Stimulated activated naive B cell treated with anti-CD40 and anti-IgM and Interleukin-4, amounts not matched to agents 10 μg/mL and 1 μg/mL and 100 μg/mL, for 72 hours (primary cell): ENCODE measurements around the gene TEX101.

ENCODE experiments used
- ATAC-seq, 2 donors: fragments of 150-1000 bp; cut with Tn5 transposase; replicated peaks; 2 replicates each; pipeline ENCODE4 v1.10.0; 2021; ENCODE audit warnings: moderate library complexity in 1 of 2
- DNase-seq: peaks from one replicate; pipeline ENCODE4 v3.0.0; 2021
- H3K27ac Mint-ChIP-seq: one replicate; pipeline ENCODE4 v1.8.0; 2022; ENCODE audit warnings: mild to moderate bottlenecking, mixed read lengths
- H3K27me3 Mint-ChIP-seq, 2 donors: one replicate each; pipeline ENCODE4 v1.8.0; 2022; ENCODE audit warnings: mixed read lengths in 2 of 2
- H3K36me3 Mint-ChIP-seq, 2 donors: one replicate each; pipeline ENCODE4 v1.8.0; 2022; ENCODE audit warnings: mixed read lengths in 2 of 2, mild to moderate bottlenecking in 1 of 2
- H3K4me1 Mint-ChIP-seq, 2 donors: one replicate each; pipeline ENCODE4 v1.8.0; 2022; ENCODE audit warnings: mixed read lengths in 2 of 2, mild to moderate bottlenecking in 1 of 2
- H3K4me3 Mint-ChIP-seq, 2 donors: one replicate each; pipeline ENCODE4 v1.8.0; 2022; ENCODE audit warnings: mild to moderate bottlenecking in 2 of 2, mixed read lengths in 2 of 2, moderate library complexity in 1 of 2
- H3K9me3 Mint-ChIP-seq, 2 donors: one replicate each; pipeline ENCODE4 v1.8.0; 2022; ENCODE audit warnings: mixed read lengths in 2 of 2, mild to moderate bottlenecking in 1 of 2

TEX101 gene

DNA sequence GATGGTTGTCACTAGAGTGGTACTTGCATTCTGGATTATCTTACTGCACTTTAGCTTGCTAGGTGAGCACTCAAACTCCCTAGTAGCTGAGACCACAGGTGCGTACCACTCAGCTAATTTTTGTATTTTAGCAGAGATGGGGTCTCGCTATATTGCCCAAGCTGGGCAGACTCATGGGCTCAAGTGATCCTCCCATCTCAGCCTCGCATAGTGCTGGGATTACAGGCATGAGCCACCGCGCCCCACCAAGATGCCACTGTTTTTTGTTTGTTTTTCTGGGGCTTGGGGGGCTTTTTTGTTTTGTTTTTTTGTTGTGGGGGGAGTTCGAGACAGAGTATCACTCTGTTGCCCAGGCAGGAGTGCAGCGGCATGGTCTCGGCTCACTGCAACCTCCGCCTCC is 33.0 kb downstream of the TEX101 start:
- peaks cover 15 to 17% of the 10 kb centered on the region in 2 donors for H3K4me1 Mint-ChIP-seq
- H3K27ac Mint-ChIP-seq: no peak overlapping the region
- no peak overlapping the region for H3K4me3 Mint-ChIP-seq
- DNase-seq: no peak
- ATAC-seq: no peak
- H3K27me3 Mint-ChIP-seq: peaks cover 5% of the 10 kb centered on the region in 2 donors
- H3K9me3 Mint-ChIP-seq: peaks cover 2 to 5% of the 10 kb centered on the region in 2 donors
- H3K36me3 Mint-ChIP-seq: peaks cover 3 to 6% of the 10 kb centered on the region in 2 donors

DNA sequence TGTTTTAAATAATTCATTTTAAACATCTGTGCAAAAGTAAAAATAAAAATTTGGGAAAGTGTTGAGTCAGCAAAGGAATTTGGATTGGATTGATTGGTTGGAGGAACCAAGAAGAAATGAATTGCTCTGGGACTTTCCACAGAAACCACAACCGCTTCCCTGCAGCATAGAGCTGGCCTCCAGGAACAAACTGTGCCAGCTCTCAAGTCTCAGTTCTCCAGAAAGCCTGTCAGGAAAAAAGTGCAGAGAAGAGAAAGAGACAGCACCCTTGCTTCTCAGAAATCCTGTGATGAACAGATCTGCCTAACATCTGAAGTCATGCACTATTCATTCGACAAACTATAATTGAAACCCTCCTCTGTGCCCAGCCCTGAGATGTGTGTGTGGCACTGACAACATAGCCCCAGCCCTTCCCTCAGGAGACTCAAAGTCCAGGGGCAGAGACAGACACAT is 35.9 kb downstream of the TEX101 start:
- H3K4me1 Mint-ChIP-seq: peaks cover 17 to 30% of the 10 kb centered on the region in 2 donors
- peaks cover 3 to 6% of the 10 kb centered on the region in 2 donors for H3K9me3 Mint-ChIP-seq
- H3K27me3 Mint-ChIP-seq: peaks cover 7 to 15% of the 10 kb centered on the region in 2 donors
- no peak overlapping the region for H3K27ac Mint-ChIP-seq
- no peak overlapping the region for H3K4me3 Mint-ChIP-seq
- peak; percentile 45 to 51 for ATAC-seq
- DNase-seq: no peak
- H3K36me3 Mint-ChIP-seq: peaks cover 4 to 7% of the 10 kb centered on the region in 2 donors

- H3K36me3 Mint-ChIP-seq: peaks cover 4 to 7% of the 10 kb centered on the region in 2 donors
- H3K4me1 Mint-ChIP-seq: peaks cover 19 to 28% of the 10 kb centered on the region in 2 donors
- peak overlapping the region; percentile 16 for H3K27ac Mint-ChIP-seq
- DNase-seq (no peak), ATAC-seq (no peak)
- peaks cover 7 to 15% of the 10 kb centered on the region in 2 donors for H3K27me3 Mint-ChIP-seq
- H3K9me3 Mint-ChIP-seq: peaks cover 3 to 6% of the 10 kb centered on the region in 2 donors
- H3K4me3 Mint-ChIP-seq: no peak overlapping the region
Measured at GRCh38 chr19:43452582-43452981, 37.9 kb downstream of the TEX101 start.

- H3K9me3 Mint-ChIP-seq: peaks cover 3 to 6% of the 10 kb centered on the region in 2 donors
- peaks cover 19 to 28% of the 10 kb centered on the region in 2 donors for H3K4me1 Mint-ChIP-seq
- peak overlapping the region; percentile 1 for H3K27ac Mint-ChIP-seq
- H3K27me3 Mint-ChIP-seq: peaks cover 7 to 15% of the 10 kb centered on the region in 2 donors
- DNase-seq: no peak
- H3K4me3 Mint-ChIP-seq: no peak overlapping the region
- ATAC-seq: no peak
- H3K36me3 Mint-ChIP-seq: peaks cover 4 to 7% of the 10 kb centered on the region in 2 donors
Measured at GRCh38 chr19:43454031-43454430, 39.3 kb downstream of the TEX101 start.

DNA sequence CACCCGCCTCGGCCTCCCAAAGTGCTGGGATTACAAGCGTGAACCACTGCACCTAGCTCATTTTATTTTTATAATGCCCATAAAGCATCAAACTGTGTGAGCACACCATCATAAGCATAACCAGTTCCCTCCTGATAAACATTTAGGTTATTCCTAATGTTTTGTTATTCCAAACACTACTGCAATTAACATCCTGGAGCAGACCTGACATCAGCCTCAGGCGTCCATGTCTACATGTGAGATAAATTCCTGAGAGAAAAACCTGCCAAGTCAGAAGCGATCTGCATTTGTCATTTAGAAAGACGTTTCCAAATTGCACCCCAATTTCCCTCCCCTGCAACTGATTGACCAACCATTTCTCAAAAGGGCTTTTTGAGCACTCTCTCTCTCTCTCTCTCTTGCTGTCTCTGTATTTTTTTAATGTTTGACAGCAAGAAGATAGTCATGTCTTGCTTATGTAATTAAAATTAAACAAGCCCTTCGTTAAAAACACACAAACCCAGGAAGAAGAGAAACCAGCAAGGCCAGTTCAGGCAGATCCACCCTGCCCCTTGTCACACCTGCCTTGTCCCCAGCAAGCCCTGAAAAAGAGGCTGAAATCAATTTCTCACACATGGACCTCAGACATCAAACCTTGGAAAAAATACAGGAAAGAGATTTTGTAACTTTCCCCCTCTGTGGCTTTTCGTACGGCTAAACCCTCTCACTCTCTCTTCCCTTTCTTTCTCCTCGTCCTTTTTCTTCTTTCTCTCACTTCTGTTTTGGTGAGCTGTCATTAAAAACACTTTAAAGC is 40.8 kb downstream of the TEX101 start:
- DNase-seq: no peak
- peak in 1 of 2 donors; percentile 52 for ATAC-seq
- Mint-ChIP-seq H3K4me1 (peaks cover 19 to 28% of the 10 kb centered on the region in 2 donors), H3K9me3 (peaks cover 3 to 6% of the 10 kb centered on the region in 2 donors), H3K4me3 (no peak overlapping the region), H3K36me3 (peaks cover 4 to 7% of the 10 kb centered on the region in 2 donors), H3K27ac (no peak overlapping the region), H3K27me3 (peaks cover 7 to 15% of the 10 kb centered on the region in 2 donors)

GRCh38 chr19:43457809-43458208 is 43.1 kb downstream of the TEX101 start:
- DNase-seq (no peak), ATAC-seq (no peak)
- Mint-ChIP-seq H3K27ac (no peak overlapping the region), H3K4me3 (no peak overlapping the region), H3K27me3 (peaks cover under 1 to 14% of the 10 kb centered on the region in 2 donors), H3K4me1 (peaks cover 17 to 39% of the 10 kb centered on the region in 2 donors), H3K9me3 (no peaks in the 10 kb centered on the region), H3K36me3 (no peaks in the 10 kb centered on the region)

GRCh38 chr19:43460362-43461016 is 45.8 kb downstream of the TEX101 start:
- Mint-ChIP-seq H3K9me3 (no peaks in the 10 kb centered on the region), H3K36me3 (no peaks in the 10 kb centered on the region), H3K27me3 (peaks cover 2 to 20% of the 10 kb centered on the region in 2 donors), H3K4me3 (no peak overlapping the region), H3K4me1 (peaks cover 21 to 48% of the 10 kb centered on the region in 2 donors), H3K27ac (no peak overlapping the region)
- no peak for DNase-seq
- ATAC-seq: no peak

- DNase-seq: no peak
- Mint-ChIP-seq H3K4me3 (peak overlapping the region in 1 of 2 donors; percentile 46), H3K27me3 (peaks cover 10 to 28% of the 10 kb centered on the region in 2 donors), H3K9me3 (no peaks in the 10 kb centered on the region), H3K27ac (peak overlapping the region; percentile 10), H3K36me3 (no peaks in the 10 kb centered on the region), H3K4me1 (peaks cover 16 to 41% of the 10 kb centered on the region in 2 donors)
- ATAC-seq: no peak
Measured at GRCh38 chr19:43461303-43461702, 46.6 kb downstream of the TEX101 start.

GRCh38 chr19:43462383-43462782 is 47.7 kb downstream of the TEX101 start:
- H3K27ac Mint-ChIP-seq: peak overlapping the region; percentile 20
- no peak for DNase-seq
- no peak for ATAC-seq
- peaks cover 10 to 28% of the 10 kb centered on the region in 2 donors for H3K27me3 Mint-ChIP-seq
- no peaks in the 10 kb centered on the region for H3K9me3 Mint-ChIP-seq
- H3K4me3 Mint-ChIP-seq: peak overlapping the region in 1 of 2 donors; percentile 8
- H3K4me1 Mint-ChIP-seq: peaks cover 16 to 41% of the 10 kb centered on the region in 2 donors
- H3K36me3 Mint-ChIP-seq: no peaks in the 10 kb centered on the region

GRCh38 chr19:43462785-43463380 is 48.2 kb downstream of the TEX101 start:
- H3K4me3 Mint-ChIP-seq: peak overlapping the region; percentile 88 to 92
- H3K27me3 Mint-ChIP-seq: peaks cover 10 to 28% of the 10 kb centered on the region in 2 donors
- ATAC-seq: no peak
- DNase-seq: no peak
- H3K4me1 Mint-ChIP-seq: peaks cover 16 to 41% of the 10 kb centered on the region in 2 donors
- peak overlapping the region; percentile 39 for H3K27ac Mint-ChIP-seq
- no peaks in the 10 kb centered on the region for H3K9me3 Mint-ChIP-seq
- no peaks in the 10 kb centered on the region for H3K36me3 Mint-ChIP-seq

DNA sequence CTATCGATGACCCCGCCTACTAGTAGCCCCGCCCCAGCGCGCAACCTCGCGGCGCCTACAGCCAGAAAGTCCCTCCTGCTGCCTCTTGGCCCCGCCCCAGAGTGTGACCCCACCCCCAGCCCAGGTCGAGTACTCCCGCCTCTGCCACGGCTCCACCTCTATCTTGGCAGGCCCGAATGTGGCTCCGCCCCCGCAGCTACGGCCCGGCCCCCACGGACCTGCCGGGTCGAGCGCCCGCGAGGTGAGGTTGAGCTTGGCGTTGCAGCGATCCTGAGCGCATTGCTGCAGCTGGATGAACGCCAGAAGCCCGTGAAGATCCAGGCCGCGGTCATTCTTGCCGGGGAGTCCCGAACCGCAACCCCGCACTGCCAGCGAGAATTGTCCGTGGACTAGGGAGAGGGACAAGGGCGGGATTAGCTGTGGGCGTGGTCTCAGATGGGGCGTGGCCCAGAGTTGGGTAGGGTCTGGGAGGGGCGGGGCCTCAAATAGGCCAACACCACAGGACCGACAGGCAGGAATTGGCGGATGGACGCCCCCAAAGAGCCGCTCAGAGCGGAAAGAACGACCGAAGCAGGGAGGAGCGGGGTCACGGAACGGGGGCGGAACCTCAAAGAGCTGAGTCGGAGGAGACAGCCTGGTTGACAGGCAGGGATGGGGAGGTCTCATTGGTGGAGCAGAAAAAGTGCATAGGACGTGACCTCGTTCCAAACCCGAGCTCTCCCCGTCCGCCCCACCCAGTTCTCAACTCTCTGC is 48.9 kb downstream of the TEX101 start:
- ATAC-seq: peak; percentile 90 to 93
- Mint-ChIP-seq H3K36me3 (no peaks in the 10 kb centered on the region), H3K9me3 (no peaks in the 10 kb centered on the region), H3K27ac (peak overlapping the region; percentile 70), H3K27me3 (peaks cover 10 to 28% of the 10 kb centered on the region in 2 donors), H3K4me1 (peaks cover 18 to 41% of the 10 kb centered on the region in 2 donors), H3K4me3 (peak overlapping the region; percentile 88 to 92)
- peak; percentile 94 for DNase-seq

- Mint-ChIP-seq H3K4me3 (peak overlapping the region; percentile 88 to 92), H3K4me1 (peaks cover 18 to 41% of the 10 kb centered on the region in 2 donors)
- no peak for DNase-seq
Measured at GRCh38 chr19:43464134-43464775, 49.6 kb downstream of the TEX101 start.

DNA sequence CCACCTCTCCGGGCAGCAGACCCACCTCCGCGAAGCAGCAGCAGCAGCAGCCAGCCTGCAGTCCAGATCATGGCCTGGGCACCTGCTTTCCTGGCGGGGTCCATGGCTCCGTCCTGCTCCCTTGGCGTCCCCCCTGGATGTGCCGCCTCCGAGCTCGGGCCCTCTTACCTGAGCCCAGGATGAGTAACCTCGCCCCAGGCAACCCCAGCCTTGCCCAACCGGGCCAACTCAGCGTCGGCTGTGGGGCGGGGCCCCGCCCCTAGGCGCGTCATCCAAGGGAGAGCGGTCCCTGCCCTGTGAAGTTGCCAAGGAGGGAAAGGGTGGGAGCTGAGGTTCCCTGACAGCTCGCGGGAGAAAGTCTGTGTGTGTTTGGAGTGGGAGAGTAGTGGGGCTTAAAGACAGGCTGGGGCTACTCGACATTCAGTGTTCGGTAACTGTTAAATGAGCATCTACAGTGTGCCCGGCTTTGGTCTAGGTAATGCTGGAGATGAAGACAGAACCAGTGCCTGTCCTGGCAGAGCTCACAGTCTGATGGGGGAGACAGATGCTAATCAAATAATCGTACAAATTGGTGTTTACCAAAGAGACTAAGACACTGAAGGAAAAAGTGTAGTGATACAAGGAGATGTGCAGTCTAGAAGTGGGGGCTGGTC is 50.9 kb downstream of the TEX101 start, which contains the start of gene LYPD3:
Gene LYPD3 (minus strand): TSS at position 141 of the 653 bp plus-strand sequence. CDS start 37 bp downstream, at position 104.
- no peak for DNase-seq
- Mint-ChIP-seq H3K4me1 (peaks cover 18 to 41% of the 10 kb centered on the region in 2 donors), H3K27ac (no peak within 1 kb of the TSS)

More at GRCh38 chr19:43464134-43464775, 49.6 kb downstream of the TEX101 start:
- Mint-ChIP-seq H3K9me3 (no peaks in the 10 kb centered on the region), H3K36me3 (no peaks in the 10 kb centered on the region), H3K27ac (peak overlapping the region; percentile 70), H3K27me3 (peaks cover 10 to 28% of the 10 kb centered on the region in 2 donors)
- peak; percentile 48 to 53 for ATAC-seq

More for the DNA sequence above, 50.9 kb downstream of the TEX101 start, which contains the start of gene LYPD3:
- no peak for ATAC-seq
- H3K36me3 Mint-ChIP-seq: no peaks in the 10 kb centered on the region
- no peaks in the 10 kb centered on the region for H3K9me3 Mint-ChIP-seq
- H3K4me3 Mint-ChIP-seq: peak within 1 kb of the TSS; percentile 88 to 92
- peaks cover 10 to 28% of the 10 kb centered on the region in 2 donors for H3K27me3 Mint-ChIP-seq
